ENCODE measurements around the gene SMG7.

DNA sequence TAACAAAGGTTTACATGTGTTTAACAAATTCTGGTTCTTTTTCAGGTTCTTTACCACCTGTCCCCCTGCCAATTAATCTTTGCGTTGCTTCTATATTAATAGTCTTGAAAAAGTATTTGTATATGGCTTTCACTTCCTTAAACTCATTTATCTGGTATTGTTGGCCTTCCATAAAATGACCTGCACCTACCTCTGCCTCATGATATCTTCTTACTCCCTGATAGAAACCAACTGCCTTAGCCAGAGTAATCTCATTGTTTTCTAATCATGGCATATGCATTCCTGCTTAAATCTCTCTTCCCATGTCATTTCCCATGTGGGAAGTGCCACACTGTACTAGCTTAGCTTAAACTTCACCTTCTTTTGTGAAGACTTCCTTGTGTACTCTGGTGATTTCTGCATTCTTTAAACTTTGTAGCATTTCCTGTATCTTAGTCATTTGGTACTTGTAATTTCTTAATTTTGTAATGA lies 8.7 kb downstream of the SMG7 start:
- no peak for TF ChIP-seq BHLHE40 (IDR thresholded peaks at IDR 0.05; ENCODE audit: borderline replicate concordance)
- no peak for TF ChIP-seq ARNT (IDR thresholded peaks at IDR 0.05)
- TF ChIP-seq FOXK2 (IDR thresholded peaks at IDR 0.05): no peak
- TF ChIP-seq, protein P1, sequence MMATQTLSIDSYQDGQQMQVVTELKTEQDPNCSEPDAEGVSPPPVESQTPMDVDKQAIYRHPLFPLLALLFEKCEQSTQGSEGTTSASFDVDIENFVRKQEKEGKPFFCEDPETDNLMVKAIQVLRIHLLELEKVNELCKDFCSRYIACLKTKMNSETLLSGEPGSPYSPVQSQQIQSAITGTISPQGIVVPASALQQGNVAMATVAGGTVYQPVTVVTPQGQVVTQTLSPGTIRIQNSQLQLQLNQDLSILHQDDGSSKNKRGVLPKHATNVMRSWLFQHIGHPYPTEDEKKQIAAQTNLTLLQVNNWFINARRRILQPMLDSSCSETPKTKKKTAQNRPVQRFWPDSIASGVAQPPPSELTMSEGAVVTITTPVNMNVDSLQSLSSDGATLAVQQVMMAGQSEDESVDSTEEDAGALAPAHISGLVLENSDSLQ (IDR thresholded peaks at IDR 0.05): no peak
- no peak for TF ChIP-seq SP1 (IDR thresholded peaks at IDR 0.05)
- TF ChIP-seq FOXM1 (IDR thresholded peaks at IDR 0.05; ENCODE audit: borderline replicate concordance): no peak
- TF ChIP-seq ELF4 (IDR thresholded peaks at IDR 0.05): no peak
- TF ChIP-seq NFRKB (IDR thresholded peaks at IDR 0.05): no peak

All from HEK293T (cell line).